ENCODE results near the gene IL17C. TPM values are rescaled to one million over a fixed set of nuclear protein-coding genes. Genes with fewer than 3 reads are reported as not detected.
A peak's percentile ranks its signal among the peaks of the same experiment; 100 is the strongest.

The IL17C gene
- total RNA-seq, 1 donor from 2014 or later: not detected

- H3K4me3 Mint-ChIP-seq (ENCODE audit: unreplicated experiment): no peak overlapping the region
- TF ChIP-seq, protein P1, sequence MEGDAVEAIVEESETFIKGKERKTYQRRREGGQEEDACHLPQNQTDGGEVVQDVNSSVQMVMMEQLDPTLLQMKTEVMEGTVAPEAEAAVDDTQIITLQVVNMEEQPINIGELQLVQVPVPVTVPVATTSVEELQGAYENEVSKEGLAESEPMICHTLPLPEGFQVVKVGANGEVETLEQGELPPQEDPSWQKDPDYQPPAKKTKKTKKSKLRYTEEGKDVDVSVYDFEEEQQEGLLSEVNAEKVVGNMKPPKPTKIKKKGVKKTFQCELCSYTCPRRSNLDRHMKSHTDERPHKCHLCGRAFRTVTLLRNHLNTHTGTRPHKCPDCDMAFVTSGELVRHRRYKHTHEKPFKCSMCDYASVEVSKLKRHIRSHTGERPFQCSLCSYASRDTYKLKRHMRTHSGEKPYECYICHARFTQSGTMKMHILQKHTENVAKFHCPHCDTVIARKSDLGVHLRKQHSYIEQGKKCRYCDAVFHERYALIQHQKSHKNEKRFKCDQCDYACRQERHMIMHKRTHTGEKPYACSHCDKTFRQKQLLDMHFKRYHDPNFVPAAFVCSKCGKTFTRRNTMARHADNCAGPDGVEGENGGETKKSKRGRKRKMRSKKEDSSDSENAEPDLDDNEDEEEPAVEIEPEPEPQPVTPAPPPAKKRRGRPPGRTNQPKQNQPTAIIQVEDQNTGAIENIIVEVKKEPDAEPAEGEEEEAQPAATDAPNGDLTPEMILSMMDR (IDR thresholded peaks at IDR 0.05; ENCODE audit: partially characterized antibody, unreplicated experiment): no peak
- H3K27ac Mint-ChIP-seq (ENCODE audit: unreplicated experiment): no peak overlapping the region
- H3K9me3 Mint-ChIP-seq (ENCODE audit: unreplicated experiment): peaks cover 5% of the 10 kb centered on the region
- no peaks in the 10 kb centered on the region for H3K36me3 Mint-ChIP-seq (ENCODE audit: unreplicated experiment)
- no peak for DNase-seq
- peaks cover 3% of the 10 kb centered on the region for H3K27me3 Mint-ChIP-seq (ENCODE audit: unreplicated experiment)
- peaks cover 2% of the 10 kb centered on the region for H3K4me1 Mint-ChIP-seq (ENCODE audit: low read depth, unreplicated experiment)
Observed at GRCh38 chr16:88669980-88670379, 31.6 kb downstream of the IL17C start.

GRCh38 chr16:88671806-88672205, 33.4 kb downstream of the IL17C start:
- H3K4me1 Mint-ChIP-seq (ENCODE audit: low read depth, unreplicated experiment): peaks cover 2% of the 10 kb centered on the region
- H3K36me3 Mint-ChIP-seq (ENCODE audit: unreplicated experiment): no peaks in the 10 kb centered on the region
- no peak for DNase-seq
- no peak overlapping the region for H3K4me3 Mint-ChIP-seq (ENCODE audit: unreplicated experiment)
- TF ChIP-seq, protein P1 (IDR thresholded peaks at IDR 0.05; ENCODE audit: partially characterized antibody, unreplicated experiment): no peak
- H3K9me3 Mint-ChIP-seq (ENCODE audit: unreplicated experiment): peaks cover 6% of the 10 kb centered on the region
- H3K27me3 Mint-ChIP-seq (ENCODE audit: unreplicated experiment): peaks cover 3% of the 10 kb centered on the region
- no peak overlapping the region for H3K27ac Mint-ChIP-seq (ENCODE audit: unreplicated experiment)

GRCh38 chr16:88672776-88673175, 34.4 kb downstream of the IL17C start:
- Mint-ChIP-seq H3K27me3 (ENCODE audit: unreplicated experiment) (no peaks in the 10 kb centered on the region), H3K4me1 (ENCODE audit: low read depth, unreplicated experiment) (no peaks in the 10 kb centered on the region), H3K9me3 (ENCODE audit: unreplicated experiment) (peaks cover 5% of the 10 kb centered on the region), H3K4me3 (ENCODE audit: unreplicated experiment) (no peak overlapping the region), H3K36me3 (ENCODE audit: unreplicated experiment) (no peaks in the 10 kb centered on the region), H3K27ac (ENCODE audit: unreplicated experiment) (no peak overlapping the region)
- peak; percentile 63 for DNase-seq
- TF ChIP-seq, protein P1 (IDR thresholded peaks at IDR 0.05; ENCODE audit: partially characterized antibody, unreplicated experiment): peak; percentile 22

DNA sequence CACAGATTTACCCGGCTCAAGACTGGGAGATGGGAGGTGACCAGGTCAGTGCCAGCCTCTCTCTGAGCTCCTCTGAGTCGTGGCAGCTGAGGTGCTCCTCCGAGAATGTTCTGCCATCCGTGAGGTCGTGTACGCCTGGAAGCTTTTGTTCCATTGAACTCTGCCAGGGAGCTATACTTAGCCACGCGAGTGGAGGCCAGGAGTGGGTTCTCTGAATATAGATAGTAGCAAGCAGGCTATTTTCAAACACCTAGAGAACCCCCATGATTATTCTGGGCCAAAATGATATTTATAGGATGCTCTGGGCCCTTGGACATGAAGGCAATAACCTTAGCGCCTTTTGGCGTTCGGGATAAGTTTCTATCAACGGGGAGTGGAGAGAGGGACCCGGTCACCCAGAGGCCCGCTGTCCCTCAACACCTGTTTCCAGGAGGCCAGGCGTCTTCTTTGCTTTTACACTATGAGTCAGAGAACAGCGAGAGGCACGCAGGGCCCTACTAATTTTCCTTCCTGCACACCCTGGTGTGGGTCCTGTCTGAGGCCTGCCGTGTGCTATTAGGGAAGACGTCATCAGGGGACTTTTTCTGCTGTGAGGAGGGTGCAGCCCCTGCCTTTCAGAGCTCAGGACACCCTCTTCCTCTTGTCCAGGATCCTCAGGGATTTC, 35.5 kb downstream of the IL17C start:
- TF ChIP-seq, protein P1 (IDR thresholded peaks at IDR 0.05; ENCODE audit: partially characterized antibody, unreplicated experiment): no peak
- Mint-ChIP-seq H3K4me3 (ENCODE audit: unreplicated experiment) (no peak overlapping the region), H3K27ac (ENCODE audit: unreplicated experiment) (no peak overlapping the region), H3K36me3 (ENCODE audit: unreplicated experiment) (no peaks in the 10 kb centered on the region), H3K4me1 (ENCODE audit: low read depth, unreplicated experiment) (no peaks in the 10 kb centered on the region), H3K27me3 (ENCODE audit: unreplicated experiment) (no peaks in the 10 kb centered on the region), H3K9me3 (ENCODE audit: unreplicated experiment) (peaks cover 2% of the 10 kb centered on the region)
- DNase-seq: no peak

- TF ChIP-seq, protein P1 (IDR thresholded peaks at IDR 0.05; ENCODE audit: partially characterized antibody, unreplicated experiment): no peak
- Mint-ChIP-seq H3K36me3 (ENCODE audit: unreplicated experiment) (no peaks in the 10 kb centered on the region), H3K27me3 (ENCODE audit: unreplicated experiment) (peaks cover 3% of the 10 kb centered on the region), H3K9me3 (ENCODE audit: unreplicated experiment) (peaks cover 2% of the 10 kb centered on the region), H3K4me3 (ENCODE audit: unreplicated experiment) (no peak overlapping the region), H3K27ac (ENCODE audit: unreplicated experiment) (no peak overlapping the region), H3K4me1 (ENCODE audit: low read depth, unreplicated experiment) (no peaks in the 10 kb centered on the region)
- DNase-seq: no peak
Observed at GRCh38 chr16:88676502-88677242, 38.3 kb downstream of the IL17C start.

Data from glutamatergic neuron (in vitro differentiated cells).